Tibial nerve (tissue), 3 donors: Measurements from ENCODE around the gene GRAMD4.

Experiments used
- POLR2A ChIP-seq, 2 donors: fragments of 450-650 bp; IDR thresholded peaks; one replicate each; pipeline ENCODE4 v1.6.1; 2017; ENCODE audit warnings: antibody characterized with exemption in 2 of 2, mild to moderate bottlenecking in 2 of 2, moderate library complexity in 2 of 2
- TF ChIP-seq, protein P1 (sequence below), 5 experiments: fragments of 200-600 bp in 3 of 5; fragments of 450-650 bp in 2 of 5; sonication (generic) in 3 of 5; IDR thresholded peaks; one replicate each; pipeline ENCODE4 v1.5.1; 2016 to 2019; ENCODE audit warnings: antibody characterized with exemption in 5 of 5, mild to moderate bottlenecking in 3 of 5, moderate library complexity in 2 of 5

DNA sequence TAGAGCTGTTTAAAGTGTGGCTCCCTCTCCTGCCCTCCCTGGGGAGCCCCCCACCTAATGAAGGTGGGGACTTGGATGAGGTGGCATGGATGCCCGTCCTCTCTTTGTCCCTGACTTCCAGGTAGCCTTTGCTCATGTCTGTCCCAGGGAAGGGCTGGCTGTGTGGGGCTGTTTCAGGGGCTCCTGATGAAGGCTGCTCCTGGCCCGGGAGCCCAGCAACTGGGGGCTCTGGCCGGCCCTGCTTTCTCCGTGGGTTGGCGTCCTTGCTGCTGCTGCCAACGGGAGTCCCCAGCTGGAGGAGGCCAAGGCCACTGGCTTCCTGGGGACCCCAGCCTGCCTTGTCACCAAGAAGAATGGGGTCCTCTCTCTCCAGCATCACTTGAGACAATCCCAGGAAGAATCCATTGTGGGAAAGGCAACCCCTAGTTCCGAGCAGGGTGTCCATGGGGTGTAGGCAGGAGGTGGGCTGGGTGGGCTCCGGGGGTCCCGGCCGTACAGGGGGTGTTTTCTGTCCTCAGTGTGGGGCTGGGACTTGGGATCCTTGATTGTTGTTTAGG, 13.2 kb downstream of the GRAMD4 start:
- TF ChIP-seq POLR2A (IDR thresholded peaks at IDR 0.05) = no peak
- TF ChIP-seq, protein P1, sequence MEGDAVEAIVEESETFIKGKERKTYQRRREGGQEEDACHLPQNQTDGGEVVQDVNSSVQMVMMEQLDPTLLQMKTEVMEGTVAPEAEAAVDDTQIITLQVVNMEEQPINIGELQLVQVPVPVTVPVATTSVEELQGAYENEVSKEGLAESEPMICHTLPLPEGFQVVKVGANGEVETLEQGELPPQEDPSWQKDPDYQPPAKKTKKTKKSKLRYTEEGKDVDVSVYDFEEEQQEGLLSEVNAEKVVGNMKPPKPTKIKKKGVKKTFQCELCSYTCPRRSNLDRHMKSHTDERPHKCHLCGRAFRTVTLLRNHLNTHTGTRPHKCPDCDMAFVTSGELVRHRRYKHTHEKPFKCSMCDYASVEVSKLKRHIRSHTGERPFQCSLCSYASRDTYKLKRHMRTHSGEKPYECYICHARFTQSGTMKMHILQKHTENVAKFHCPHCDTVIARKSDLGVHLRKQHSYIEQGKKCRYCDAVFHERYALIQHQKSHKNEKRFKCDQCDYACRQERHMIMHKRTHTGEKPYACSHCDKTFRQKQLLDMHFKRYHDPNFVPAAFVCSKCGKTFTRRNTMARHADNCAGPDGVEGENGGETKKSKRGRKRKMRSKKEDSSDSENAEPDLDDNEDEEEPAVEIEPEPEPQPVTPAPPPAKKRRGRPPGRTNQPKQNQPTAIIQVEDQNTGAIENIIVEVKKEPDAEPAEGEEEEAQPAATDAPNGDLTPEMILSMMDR (IDR thresholded peaks at IDR 0.05) = no peak
